DMS114 treated with DMSO at 0.1 percent for 48 hours (cell line): ENCODE results near the gene SLC25A34.

Source experiments
- DNase-seq: peaks from one replicate; lab custom pipeline; 2025; ENCODE audit not compliant: unreplicated experiment; lab: John Stamatoyannopoulos, UW

SLC25A34 gene

GRCh38 chr1:15770313-15770962 is 34.4 kb downstream of the SLC25A34 start:
- no peak for DNase-seq

DNA sequence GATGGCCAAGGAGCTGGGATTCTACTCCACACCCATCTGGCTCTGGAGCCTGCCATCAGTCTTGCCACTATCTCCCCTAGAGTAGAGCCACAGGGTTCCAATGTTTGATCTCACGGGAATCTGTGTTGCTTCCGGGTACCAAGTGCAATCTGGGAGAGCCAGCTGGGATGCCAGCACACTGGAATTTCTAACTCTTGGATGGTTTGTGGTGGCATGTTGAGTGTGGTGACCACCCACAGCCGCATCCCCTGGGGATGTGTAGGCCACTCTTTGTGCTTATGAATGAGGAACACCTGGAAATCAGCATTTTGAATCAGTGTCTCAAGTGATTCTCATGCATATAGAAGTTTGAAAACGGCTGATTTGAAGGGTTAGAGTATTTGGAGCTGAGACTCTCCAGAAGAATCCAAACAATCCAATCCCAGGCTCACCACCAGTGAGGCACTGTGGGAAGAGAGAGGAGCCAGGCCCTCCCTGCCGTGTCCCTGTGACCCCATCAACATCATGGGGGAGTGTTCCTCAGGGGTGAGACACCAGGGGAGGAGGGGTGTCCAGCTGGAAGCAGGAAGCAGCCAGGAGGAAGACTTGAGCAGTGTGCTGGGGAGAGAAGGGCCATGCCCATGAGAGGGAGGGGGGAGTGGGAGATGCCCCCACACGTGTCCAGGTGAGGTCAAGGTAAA is 35.9 kb downstream of the SLC25A34 start:
- no peak for DNase-seq

- DNase-seq: no peak
Measured at GRCh38 chr1:15775706-15776105, 39.6 kb downstream of the SLC25A34 start.

DNA sequence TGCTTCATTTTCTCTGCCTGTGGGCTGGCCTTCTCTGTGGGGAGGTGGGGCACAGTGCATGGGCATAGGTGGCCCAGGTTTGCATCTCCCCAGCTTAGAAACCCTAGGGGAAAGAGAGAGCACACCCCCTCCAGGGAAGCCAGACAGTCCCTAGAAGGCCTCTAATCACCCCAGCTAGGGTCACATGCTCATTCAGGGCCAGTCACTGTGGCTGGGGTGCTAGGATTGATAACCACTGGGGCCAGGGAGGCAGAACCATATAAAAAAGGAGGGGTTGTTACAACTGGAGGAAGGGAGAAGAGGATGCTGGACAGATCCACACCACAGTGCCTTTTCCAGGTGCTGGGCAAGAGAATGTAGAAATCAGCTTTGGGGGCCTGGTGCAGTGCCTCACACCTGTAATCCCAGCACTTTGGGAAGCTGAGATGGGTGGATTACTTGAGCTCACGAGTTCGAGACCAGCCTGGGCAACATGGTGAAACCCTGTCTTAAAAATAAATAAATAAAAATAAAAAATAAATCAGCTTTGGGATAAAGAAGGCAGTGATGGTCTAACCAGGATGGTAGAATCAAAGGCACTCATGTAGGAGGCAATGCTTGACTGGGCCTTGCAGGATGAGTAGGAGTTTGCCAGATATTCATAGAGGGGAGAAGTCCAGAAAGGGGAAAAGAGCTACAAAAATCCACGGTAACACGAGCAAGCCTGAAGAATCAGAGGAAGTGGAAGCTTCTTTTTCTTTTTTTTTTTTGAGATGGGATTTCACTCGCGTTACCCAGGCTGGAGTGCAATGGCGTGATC is 42.0 kb downstream of the SLC25A34 start:
- DNase-seq: no peak

GRCh38 chr1:15785683-15786082 is 49.6 kb downstream of the SLC25A34 start:
- DNase-seq: no peak

GRCh38 chr1:15786581-15786980 is 50.5 kb downstream of the SLC25A34 start:
- DNase-seq: no peak

GRCh38 chr1:15788624-15789301 is 52.7 kb downstream of the SLC25A34 start:
- no peak for DNase-seq
